HG03064 (cell line): Measurements from ENCODE around the gene CAB39.
"Not testable (repeated sequence)": the region's sequence is repeated elsewhere in the genome, so short reads cannot be mapped to it uniquely, and the experiment has no call there.

Experiments
- ATAC-seq: cut with Tn5 transposase; IDR thresholded peaks from one replicate; pipeline ENCODE4 v1.9.1; 2021; ENCODE audit warnings: low read depth; ENCODE audit not compliant: unreplicated experiment

CAB39 gene

GRCh38 chr2:230682546-230682945, 30.1 kb upstream of the CAB39 start:
- no peak for ATAC-seq

- no peak for ATAC-seq
Observed at GRCh38 chr2:230684270-230685168, 28.1 kb upstream of the CAB39 start.

GRCh38 chr2:230685178-230685577, 27.5 kb upstream of the CAB39 start:
- no peak for ATAC-seq

GRCh38 chr2:230687498-230687897, 25.1 kb upstream of the CAB39 start:
- ATAC-seq: no peak

DNA sequence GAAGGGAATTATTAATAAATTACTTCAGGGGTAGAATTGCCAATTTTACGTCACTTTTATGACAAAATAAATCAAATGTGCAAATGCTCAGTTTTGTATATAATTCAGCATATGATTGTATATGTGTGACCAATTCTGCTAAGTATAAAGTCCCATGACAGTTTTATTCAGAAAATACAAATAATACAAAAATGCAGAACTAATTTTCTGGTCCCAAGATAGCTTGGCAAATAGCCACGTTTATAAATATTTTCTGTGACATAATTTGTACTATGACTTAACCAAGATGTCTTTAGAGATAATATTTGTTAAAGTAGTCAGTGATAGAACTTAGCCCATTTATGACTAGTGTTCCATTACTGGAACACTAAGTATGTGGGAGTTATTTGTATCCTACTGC, 24.2 kb upstream of the CAB39 start:
- ATAC-seq: no peak

- no peak for ATAC-seq
Observed at GRCh38 chr2:230690439-230690838, 22.2 kb upstream of the CAB39 start.

DNA sequence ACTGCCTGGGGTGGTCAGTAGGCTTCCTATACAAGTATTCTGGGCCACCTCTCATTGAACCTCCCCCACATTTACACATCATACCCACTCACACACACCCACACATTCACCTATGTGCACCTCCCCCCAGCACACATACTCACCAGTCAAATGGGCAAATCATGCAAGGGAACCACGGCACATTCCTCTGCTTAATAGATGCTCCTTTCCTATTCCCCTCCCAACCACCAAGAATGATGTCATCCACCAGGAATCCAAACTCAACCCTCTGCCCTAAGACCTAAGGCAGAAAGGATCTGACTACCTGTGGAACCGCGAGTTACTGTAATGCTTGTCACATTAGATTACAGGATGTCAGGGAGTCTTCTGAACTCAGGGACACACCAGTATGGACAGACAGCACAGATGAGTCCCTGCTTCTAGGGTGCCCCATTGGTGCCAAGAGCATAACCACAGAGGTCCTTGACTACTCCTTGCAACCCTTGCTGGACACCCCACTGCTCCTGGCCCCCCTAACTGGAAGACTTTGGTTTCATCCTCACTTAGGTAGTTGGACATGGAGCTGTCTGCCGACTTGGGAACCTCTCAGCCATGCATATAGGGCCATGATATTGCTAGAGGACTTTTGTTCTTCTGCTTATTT, 21.5 kb upstream of the CAB39 start:
- ATAC-seq: no peak

GRCh38 chr2:230692760-230693159, 19.9 kb upstream of the CAB39 start:
- no peak for ATAC-seq

GRCh38 chr2:230693411-230693810, 19.2 kb upstream of the CAB39 start:
- ATAC-seq: no peak

DNA sequence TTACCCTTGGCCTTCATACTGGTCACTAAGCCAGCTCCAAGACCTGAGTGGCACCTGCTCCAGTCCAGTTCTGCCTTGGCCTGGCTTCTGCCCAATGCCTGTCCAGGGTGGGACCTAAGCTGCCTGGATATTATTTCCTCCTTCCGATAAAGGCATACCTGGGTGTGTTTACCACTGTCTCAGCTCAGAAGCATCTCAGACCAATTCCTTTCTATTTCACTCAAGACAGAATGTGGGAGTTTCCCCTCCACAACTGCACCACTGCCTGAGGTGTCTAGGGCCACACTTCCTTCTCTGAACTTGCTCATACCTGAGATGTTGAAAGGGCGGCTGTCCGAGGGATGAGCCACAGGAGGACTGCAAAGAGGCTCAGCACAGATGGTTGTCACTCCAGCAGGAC, 18.4 kb upstream of the CAB39 start:
- ATAC-seq: no peak

DNA sequence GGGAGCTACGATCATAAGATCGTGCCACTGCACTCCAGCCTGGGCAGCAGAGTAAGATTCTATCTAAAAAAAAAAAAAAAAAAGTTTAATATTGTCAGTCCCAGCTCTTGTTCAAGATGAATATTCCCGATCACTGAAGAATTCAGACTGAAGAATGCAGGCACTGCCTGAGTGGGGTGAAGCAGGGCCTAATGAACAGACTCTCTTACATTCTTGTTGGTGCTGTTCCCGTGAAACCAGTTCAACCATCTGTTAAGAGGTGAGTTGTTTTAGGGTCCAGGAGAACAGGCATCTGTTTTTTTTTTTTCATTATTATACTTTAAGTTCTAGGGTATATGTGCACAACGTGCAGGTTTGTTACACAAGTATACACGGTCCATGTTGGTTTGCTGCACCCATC, 17.1 kb upstream of the CAB39 start:
- no peak for ATAC-seq

GRCh38 chr2:230696670-230697069, 16.0 kb upstream of the CAB39 start:
- ATAC-seq: no peak

DNA sequence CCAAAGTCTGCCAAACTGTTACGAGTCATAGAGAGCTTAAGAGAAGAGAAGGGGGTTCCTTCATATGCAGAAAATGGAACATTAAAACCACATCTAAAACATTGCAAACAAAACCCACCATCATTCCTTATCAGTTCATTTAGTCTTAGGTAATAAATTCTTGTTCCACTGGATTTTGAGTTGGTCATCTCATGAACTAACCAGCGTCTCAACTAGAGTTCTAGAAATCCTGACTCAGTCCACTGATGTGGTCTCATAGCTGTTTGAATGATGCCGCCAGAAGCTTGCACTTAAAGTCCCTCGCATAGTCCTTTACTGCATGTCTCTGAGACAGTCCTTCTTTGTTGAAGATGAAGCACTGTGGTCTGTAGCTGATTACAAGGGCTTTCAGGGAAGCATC, 15.0 kb upstream of the CAB39 start:
- ATAC-seq: no peak

DNA sequence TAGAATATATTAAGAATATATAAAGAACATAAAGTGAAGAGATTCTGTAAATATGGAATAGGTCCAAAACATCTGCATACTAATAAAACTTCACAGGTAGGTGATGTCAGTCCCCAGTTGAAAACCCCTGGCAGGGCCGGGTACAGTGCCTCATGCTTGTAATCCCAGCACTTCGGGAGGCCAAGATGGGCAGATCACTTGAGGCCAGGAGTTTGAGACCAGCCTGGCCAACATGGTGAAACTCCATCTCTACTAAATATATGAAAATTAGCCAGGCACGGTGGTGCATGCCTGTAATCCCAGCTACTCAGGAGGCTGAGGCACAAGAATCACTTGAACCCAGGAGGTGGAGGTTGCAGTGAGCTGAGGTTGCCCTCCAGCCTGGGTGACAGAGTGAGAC, 13.9 kb upstream of the CAB39 start:
- not testable (repeated sequence) for ATAC-seq

DNA sequence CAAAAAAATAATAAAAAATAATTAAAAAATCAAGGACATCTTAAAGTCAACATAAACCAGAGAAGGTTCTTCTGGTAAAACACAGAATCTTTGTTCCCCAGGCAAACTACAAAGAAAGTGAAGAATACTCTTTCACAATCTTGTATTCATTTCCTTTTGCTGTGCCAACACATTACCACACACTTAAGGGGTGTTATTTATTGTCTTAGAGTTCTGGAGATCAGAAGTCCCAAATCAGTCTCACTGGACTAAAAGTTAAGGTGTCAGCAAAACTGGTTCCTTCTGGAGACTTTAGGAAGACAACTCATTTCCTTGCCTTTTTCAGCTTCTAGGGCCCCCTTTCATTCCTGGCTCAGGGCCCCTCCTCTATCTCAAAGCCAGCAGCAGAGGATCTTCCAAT, 12.2 kb upstream of the CAB39 start:
- ATAC-seq: no peak

- ATAC-seq: no peak
Observed at GRCh38 chr2:230701308-230701707, 11.3 kb upstream of the CAB39 start.

DNA sequence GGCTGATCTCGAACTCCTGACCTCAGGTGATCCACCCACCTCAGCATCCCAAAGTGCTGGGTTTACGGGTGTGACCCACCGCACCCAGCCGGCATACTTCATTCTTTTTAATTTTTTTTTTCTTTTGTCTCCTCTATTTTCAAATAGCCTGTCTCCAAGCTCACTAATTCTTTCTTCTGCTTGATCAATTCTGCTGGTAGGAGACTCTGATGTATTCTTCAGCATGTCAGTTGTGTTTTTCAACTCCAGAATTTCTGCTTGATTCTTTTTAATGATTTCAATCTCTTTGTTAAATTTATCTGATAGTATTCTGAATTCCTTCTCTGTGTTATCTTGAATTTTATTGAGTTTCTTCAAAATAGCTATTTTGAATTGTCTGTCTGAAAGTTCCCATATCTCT, 10.2 kb upstream of the CAB39 start:
- not testable (repeated sequence) for ATAC-seq

GRCh38 chr2:230703514-230703913, 9.1 kb upstream of the CAB39 start:
- no peak for ATAC-seq

GRCh38 chr2:230706053-230706521, 6.6 kb upstream of the CAB39 start:
- no peak for ATAC-seq

- ATAC-seq: no peak
Observed at GRCh38 chr2:230706966-230707365, 5.7 kb upstream of the CAB39 start.

GRCh38 chr2:230708204-230708603, 4.4 kb upstream of the CAB39 start:
- no peak for ATAC-seq

DNA sequence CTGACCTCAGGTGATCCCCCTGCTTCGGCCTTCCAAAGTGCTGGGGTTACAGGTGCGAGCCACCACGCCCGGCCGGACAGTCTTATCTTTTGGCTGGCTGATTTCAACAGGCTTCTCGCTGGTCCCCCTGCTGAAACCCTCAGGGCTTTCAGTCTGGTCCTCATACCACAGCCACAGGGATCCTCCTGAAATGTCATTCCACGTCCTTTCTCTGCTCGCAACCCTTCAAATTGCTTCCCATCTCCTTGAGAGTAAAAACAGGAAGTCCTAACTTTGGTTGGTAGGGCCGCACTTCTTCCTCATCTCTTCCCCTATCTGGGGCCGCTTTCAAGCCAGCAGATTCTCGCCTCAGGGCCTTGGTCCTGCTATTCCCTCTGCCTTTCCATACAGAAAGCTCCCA, 1.4 kb upstream of the CAB39 start:
- ATAC-seq: no peak
